ENCODE results near the gene UFSP1. TPM values are rescaled to one million over a fixed set of nuclear protein-coding genes. Genes with fewer than 3 reads are reported as not detected.

UFSP1 gene
- total and polyA plus RNA-seq, 4 donors = 1.5 to 2.6 (median 2.0) TPM

GRCh38 chr7:100892364-100893317, 3.1 kb upstream of the UFSP1 start:
- intact Hi-C loops (cut with DNase I) = loop anchor here in 1 of 2 donors (5.0 to 10.0 kb wide), 2 partner anchors 185 to 272 kb away; partner anchors contain the start of gene VGF
- no peak for ATAC-seq (ENCODE audit: low FRiP score)
- Histone ChIP-seq H3K36me3 (ENCODE audit: control insufficient read depth in 1 of 2, insufficient read depth in 2 of 2, low read length in 1 of 2) (no peaks in the 10 kb centered on the region), H3K4me3 (ENCODE audit: low read length in 2 of 2) (no peak overlapping the region), H3K27me3 (ENCODE audit: control insufficient read depth in 1 of 2, insufficient read depth in 2 of 2, low read length in 1 of 2) (no peaks in the 10 kb centered on the region), H3K9me3 (ENCODE audit: control insufficient read depth, low read length) (no peaks in the 10 kb centered on the region), H3K27ac (ENCODE audit: low read depth in 1 of 2, low read length in 2 of 2) (no peak overlapping the region), H3K4me1 (ENCODE audit: control insufficient read depth in 1 of 2, insufficient read depth in 2 of 2, low read length in 2 of 2) (no peaks in the 10 kb centered on the region)
- DNase-seq = no peak
- 90 to 91% methylated on average over 43 to 44 of the region's 44 CpGs for WGBS, 2 donors

- WGBS, 2 donors = 81 to 82% methylated on average over 8 of the region's 8 CpGs
- Histone ChIP-seq H3K4me1 (ENCODE audit: control insufficient read depth in 1 of 2, insufficient read depth in 2 of 2, low read length in 2 of 2) (no peaks in the 10 kb centered on the region), H3K27ac (ENCODE audit: low read depth in 1 of 2, low read length in 2 of 2) (no peak overlapping the region), H3K4me3 (ENCODE audit: low read length in 2 of 2) (no peak overlapping the region), H3K27me3 (ENCODE audit: control insufficient read depth in 1 of 2, insufficient read depth in 2 of 2, low read length in 1 of 2) (no peaks in the 10 kb centered on the region), H3K9me3 (ENCODE audit: control insufficient read depth, low read length) (no peaks in the 10 kb centered on the region), H3K36me3 (ENCODE audit: control insufficient read depth in 1 of 2, insufficient read depth in 2 of 2, low read length in 1 of 2) (peaks cover 0 to 4% of the 10 kb centered on the region in 2 donors)
- ATAC-seq (ENCODE audit: low FRiP score) (no peak), DNase-seq (no peak)
- intact Hi-C loops (cut with DNase I) = loop anchor here in 1 of 2 donors (5.0 to 10.0 kb wide), 2 partner anchors 186 to 273 kb away; partner anchors contain the start of gene VGF
Observed at GRCh38 chr7:100891568-100892247, 2.2 kb upstream of the UFSP1 start.

DNA sequence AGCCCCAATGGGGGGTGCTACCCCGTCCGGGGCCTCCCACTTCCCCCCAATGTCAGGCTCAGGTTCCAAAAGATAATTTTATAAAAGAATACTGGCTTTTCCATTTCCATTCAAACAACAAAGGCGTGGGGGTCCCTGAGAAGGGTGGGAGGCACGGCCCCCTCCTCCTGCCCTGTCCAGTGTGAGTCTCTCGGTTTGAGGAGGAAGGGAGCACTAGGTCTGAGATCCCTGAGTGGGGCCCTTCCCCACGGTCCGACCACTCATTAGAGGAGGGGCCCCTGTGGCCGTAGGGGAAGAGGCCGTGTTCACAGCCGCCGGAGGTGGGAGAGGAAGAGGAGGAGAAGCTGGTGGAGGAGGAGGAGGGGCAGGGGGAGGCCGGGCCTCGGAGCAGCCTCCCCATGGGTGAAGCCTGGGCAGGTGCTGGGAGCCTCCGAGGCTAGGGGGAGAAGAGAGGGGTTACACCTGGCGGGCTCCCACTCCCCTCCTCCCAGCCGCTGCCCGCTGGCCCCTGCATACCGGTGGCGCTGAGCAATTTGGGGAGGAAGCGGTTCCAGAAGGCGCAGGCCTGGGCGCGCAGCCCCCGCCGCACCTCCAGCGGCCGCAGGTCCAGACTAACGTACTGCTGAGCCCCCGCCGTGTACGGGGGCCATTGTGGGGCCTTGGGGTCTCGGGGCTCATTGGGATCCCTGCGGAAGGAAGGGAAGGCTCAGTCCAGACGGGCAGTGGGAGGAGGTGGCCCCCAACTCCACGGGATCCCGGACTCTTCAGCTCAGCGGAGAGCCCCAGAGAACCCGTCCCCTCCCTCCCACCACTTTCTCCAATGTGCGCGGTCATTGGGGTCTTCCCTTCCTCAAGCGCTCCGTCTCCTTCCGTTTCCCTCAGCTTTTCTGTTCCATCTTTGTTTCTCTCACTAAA, 1.4 kb upstream of the UFSP1 start:
- intact Hi-C loops (cut with DNase I) = loop anchor here in 1 of 2 donors (5.0 to 10.0 kb wide), 2 partner anchors 186 to 274 kb away; partner anchors contain the start of gene VGF
- Histone ChIP-seq H3K4me3 (ENCODE audit: low read length in 2 of 2) (no peak overlapping the region), H3K36me3 (ENCODE audit: control insufficient read depth in 1 of 2, insufficient read depth in 2 of 2, low read length in 1 of 2) (peaks cover 0 to 9% of the 10 kb centered on the region in 2 donors), H3K4me1 (ENCODE audit: control insufficient read depth in 1 of 2, insufficient read depth in 2 of 2, low read length in 2 of 2) (no peaks in the 10 kb centered on the region), H3K9me3 (ENCODE audit: control insufficient read depth, low read length) (no peaks in the 10 kb centered on the region), H3K27me3 (ENCODE audit: control insufficient read depth in 1 of 2, insufficient read depth in 2 of 2, low read length in 1 of 2) (no peaks in the 10 kb centered on the region), H3K27ac (ENCODE audit: low read depth in 1 of 2, low read length in 2 of 2) (no peak overlapping the region)
- ATAC-seq (ENCODE audit: low FRiP score) (no peak), DNase-seq (no peak)
- WGBS, 2 donors = 25 to 27% methylated on average over 38 to 43 of the region's 43 CpGs

- WGBS, 2 donors = 69 to 71% methylated on average over 18 of the region's 18 CpGs
- Histone ChIP-seq H3K4me3 (ENCODE audit: low read length in 2 of 2) (no peak overlapping the region), H3K9me3 (ENCODE audit: control insufficient read depth, low read length) (no peaks in the 10 kb centered on the region), H3K27me3 (ENCODE audit: control insufficient read depth in 1 of 2, insufficient read depth in 2 of 2, low read length in 1 of 2) (no peaks in the 10 kb centered on the region), H3K4me1 (ENCODE audit: control insufficient read depth in 1 of 2, insufficient read depth in 2 of 2, low read length in 2 of 2) (no peaks in the 10 kb centered on the region), H3K36me3 (ENCODE audit: control insufficient read depth in 1 of 2, insufficient read depth in 2 of 2, low read length in 1 of 2) (peaks cover 2 to 14% of the 10 kb centered on the region in 2 donors), H3K27ac (ENCODE audit: low read depth in 1 of 2, low read length in 2 of 2) (no peak overlapping the region)
- ATAC-seq (ENCODE audit: low FRiP score) = no peak
- intact Hi-C loops (cut with DNase I) = no loop called here
- DNase-seq = no peak
Observed at GRCh38 chr7:100888291-100888987, 1.1 kb downstream of the UFSP1 start.

GRCh38 chr7:100887516-100888290, 1.8 kb downstream of the UFSP1 start:
- intact Hi-C loops (cut with DNase I) = no loop called here
- Histone ChIP-seq H3K27ac (ENCODE audit: low read depth in 1 of 2, low read length in 2 of 2) (no peak overlapping the region), H3K27me3 (ENCODE audit: control insufficient read depth in 1 of 2, insufficient read depth in 2 of 2, low read length in 1 of 2) (no peaks in the 10 kb centered on the region), H3K9me3 (ENCODE audit: control insufficient read depth, low read length) (no peaks in the 10 kb centered on the region), H3K36me3 (ENCODE audit: control insufficient read depth in 1 of 2, insufficient read depth in 2 of 2, low read length in 1 of 2) (peaks cover 2 to 14% of the 10 kb centered on the region in 2 donors), H3K4me3 (ENCODE audit: low read length in 2 of 2) (no peak overlapping the region), H3K4me1 (ENCODE audit: control insufficient read depth in 1 of 2, insufficient read depth in 2 of 2, low read length in 2 of 2) (no peaks in the 10 kb centered on the region)
- 72 to 74% methylated on average over 21 of the region's 21 CpGs for WGBS, 2 donors
- DNase-seq (no peak), ATAC-seq (ENCODE audit: low FRiP score) (no peak)

GRCh38 chr7:100886936-100887515, 2.5 kb downstream of the UFSP1 start:
- intact Hi-C loops (cut with DNase I) = no loop called here
- Histone ChIP-seq H3K4me3 (ENCODE audit: low read length in 2 of 2) (no peak overlapping the region), H3K36me3 (ENCODE audit: control insufficient read depth in 1 of 2, insufficient read depth in 2 of 2, low read length in 1 of 2) (peaks cover 2 to 14% of the 10 kb centered on the region in 2 donors), H3K4me1 (ENCODE audit: control insufficient read depth in 1 of 2, insufficient read depth in 2 of 2, low read length in 2 of 2) (no peaks in the 10 kb centered on the region), H3K9me3 (ENCODE audit: control insufficient read depth, low read length) (no peaks in the 10 kb centered on the region), H3K27me3 (ENCODE audit: control insufficient read depth in 1 of 2, insufficient read depth in 2 of 2, low read length in 1 of 2) (no peaks in the 10 kb centered on the region), H3K27ac (ENCODE audit: low read depth in 1 of 2, low read length in 2 of 2) (no peak overlapping the region)
- WGBS, 2 donors = 84 to 87% methylated on average over 25 of the region's 25 CpGs
- ATAC-seq (ENCODE audit: low FRiP score) (no peak), DNase-seq (no peak)

DNA sequence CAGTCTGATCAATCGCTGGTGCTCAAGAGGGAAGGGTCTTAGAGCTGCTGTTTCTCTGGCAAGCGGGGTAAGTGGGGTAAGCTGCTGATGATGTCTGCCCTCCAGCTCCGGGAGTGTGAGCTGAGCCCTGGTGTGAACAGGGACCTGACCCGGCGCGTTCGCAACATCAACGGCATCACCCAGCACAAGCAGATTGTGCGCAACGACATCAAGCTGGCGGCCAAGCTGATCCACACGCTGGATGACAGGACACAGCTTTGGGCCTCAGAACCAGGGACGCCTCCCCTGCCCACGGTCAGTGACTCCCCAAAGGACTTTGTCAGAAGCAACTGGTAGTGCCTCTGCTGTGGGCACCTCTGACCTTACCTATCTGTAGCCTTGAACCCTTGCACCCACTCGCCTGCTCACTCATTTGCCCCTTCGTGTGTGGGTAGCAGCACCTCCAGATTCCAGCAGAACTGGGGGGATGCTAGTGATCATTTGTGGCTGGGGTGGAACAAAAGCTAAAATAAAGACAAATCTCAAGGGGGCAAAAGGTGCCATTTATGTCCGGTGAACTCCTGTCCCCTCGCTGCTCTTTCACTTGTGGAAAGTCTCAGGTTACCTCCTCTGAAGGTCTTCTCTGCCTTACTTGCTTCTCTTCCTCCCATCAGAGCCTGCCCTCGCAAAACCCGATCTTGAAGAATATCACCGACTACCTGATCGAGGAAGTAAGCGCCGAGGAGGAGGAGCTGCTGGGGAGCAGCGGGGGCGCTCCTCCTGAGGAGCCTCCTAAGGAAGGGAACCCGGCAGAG, 3.2 kb downstream of the UFSP1 start:
- intact Hi-C loops (cut with DNase I) = no loop called here
- Histone ChIP-seq H3K27ac (ENCODE audit: low read depth in 1 of 2, low read length in 2 of 2) (no peak overlapping the region), H3K36me3 (ENCODE audit: control insufficient read depth in 1 of 2, insufficient read depth in 2 of 2, low read length in 1 of 2) (peaks cover 2 to 14% of the 10 kb centered on the region in 2 donors), H3K9me3 (ENCODE audit: control insufficient read depth, low read length) (no peaks in the 10 kb centered on the region), H3K27me3 (ENCODE audit: control insufficient read depth in 1 of 2, insufficient read depth in 2 of 2, low read length in 1 of 2) (no peaks in the 10 kb centered on the region), H3K4me1 (ENCODE audit: control insufficient read depth in 1 of 2, insufficient read depth in 2 of 2, low read length in 2 of 2) (no peaks in the 10 kb centered on the region), H3K4me3 (ENCODE audit: low read length in 2 of 2) (no peak overlapping the region)
- ATAC-seq (ENCODE audit: low FRiP score) (no peak), DNase-seq (no peak)
- WGBS, 2 donors = 85 to 89% methylated on average over 27 of the region's 27 CpGs

Data from aorta (tissue), 5 donors.